ENCODE data around the gene SPATA24. TPM values are rescaled to one million over a fixed set of nuclear protein-coding genes. Genes with fewer than 3 reads are reported as not detected.
"Not testable (repeated sequence)": the region's sequence is repeated elsewhere in the genome, so short reads cannot be mapped to it uniquely, and the experiment has no call there.

The SPATA24 gene
- total RNA-seq, 1 donor from 2014 or later: 17.3 TPM

DNA sequence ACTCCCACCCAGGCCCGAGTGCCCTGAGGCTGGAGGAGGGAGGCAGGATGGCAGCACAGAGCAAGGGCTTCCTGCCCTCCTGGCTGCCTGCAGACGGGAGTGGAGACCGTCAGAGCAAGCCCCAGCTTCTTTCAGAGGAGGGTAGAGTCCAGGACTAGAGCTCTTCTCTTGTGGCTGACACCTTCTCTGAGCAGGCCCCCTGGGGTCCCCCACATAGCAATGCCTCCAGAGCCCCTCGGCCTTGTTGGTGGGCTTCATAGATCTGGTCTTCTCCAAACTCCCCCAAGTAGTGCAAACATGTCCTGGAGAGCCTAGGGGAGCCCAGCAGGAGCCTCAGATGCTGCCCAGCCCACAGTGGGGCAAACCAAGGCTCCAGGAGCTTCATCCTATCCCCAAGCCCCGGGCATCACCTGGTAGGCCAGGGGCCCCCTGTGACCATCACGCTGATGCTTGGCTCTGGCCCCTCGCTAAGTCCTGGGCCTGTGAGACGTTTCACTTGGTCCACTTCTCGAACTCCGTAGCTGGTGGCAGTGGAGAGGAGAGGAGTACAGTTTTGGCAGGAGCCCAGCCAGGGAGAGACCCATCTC, 16.2 kb downstream of the SPATA24 start:
- no peak for DNase-seq
- no peak for ATAC-seq
- intact Hi-C loops (cut with micrococcal nuclease): no loop called here

DNA sequence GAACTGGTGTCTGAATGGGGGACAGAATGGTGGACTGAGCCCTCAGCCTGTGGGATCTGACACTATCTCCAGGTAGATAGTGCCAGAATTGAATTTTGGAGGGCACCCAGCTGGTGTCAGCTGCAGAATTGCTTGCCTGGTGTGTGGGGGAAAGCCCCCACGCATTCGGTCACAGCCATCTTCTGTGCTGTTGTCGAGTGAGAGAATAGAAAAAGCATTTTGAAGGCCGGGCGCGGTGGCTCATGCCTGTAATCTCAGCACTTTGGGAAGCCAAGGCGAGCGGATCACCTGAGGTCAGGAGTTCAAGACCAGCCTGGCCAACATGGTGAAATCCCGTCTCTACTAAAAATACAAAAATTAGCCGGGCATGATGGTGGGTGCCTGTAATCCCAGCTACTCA, 16.9 kb downstream of the SPATA24 start:
- DNase-seq: peak; percentile 18
- ATAC-seq; intact Hi-C loops (cut with micrococcal nuclease): not testable (repeated sequence)

DNA sequence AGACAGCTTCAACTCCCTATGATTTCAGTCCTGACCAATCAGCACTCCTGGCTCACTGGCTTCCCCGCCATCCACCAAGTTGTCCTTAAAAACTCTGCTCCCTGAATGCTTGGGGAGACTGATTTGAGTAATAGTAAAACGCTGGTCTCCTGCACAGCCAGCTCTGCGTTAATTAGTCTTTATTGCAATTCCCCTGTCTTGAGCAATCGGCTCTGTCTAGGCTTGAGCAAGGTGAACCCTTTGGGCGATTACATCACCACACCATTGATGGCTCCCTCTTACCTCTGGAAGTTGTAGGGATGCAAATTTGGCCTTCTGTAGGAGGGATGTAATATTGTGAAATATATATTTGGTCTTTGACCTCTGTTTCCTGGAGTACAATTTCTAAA, 17.8 kb downstream of the SPATA24 start:
- intact Hi-C loops (cut with micrococcal nuclease): no loop called here
- ATAC-seq (no peak), DNase-seq (no peak)

DNA sequence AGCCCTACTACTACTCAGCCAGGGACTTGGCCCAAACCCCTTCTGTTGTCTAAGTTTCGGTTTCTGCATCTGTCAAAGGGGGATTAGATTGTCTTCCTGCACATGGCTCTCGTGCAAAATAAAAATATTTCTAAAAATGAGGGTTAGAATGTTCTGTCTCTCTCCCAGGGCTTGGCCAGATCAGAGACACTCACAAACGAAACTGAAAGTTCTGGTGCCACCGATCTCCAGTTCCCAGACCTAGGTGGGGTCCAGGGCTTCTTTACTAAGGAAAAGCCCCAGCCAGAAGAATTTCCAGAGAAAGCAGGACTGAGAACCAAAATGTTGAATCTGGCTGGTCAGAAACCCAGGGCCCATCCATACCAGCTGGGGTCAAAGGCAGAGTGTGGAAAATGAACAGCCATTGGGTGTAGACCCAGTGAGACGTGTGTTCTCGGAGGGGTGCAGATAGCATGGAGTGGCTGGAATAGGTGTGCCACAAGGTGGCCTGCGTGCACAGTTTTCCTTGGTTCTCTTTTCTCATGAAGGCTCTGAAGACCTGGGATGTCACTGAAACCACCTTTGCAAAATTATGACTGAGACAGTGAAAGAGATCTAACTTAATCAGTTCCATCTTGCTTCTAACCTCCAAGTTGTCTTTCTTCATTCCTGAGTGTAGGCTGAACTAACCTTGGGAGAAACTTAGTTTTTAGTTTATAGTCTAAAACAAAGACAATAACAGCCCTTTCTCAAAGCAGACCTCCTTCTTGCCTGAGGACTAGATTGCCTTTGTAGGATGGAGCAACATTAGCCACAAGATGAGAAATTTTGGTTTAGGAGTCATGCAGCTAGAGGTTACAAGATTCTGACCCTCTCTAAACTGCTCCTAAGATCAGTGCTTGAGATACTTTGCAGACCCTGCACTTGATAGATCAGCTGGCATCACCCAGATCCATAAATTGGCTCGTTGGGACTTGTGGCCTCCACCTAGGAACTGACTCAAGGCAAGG, 18.5 kb downstream of the SPATA24 start:
- peak; percentile 44 for DNase-seq
- ATAC-seq: peak; percentile 39
- intact Hi-C loops (cut with micrococcal nuclease): no loop called here

DNA sequence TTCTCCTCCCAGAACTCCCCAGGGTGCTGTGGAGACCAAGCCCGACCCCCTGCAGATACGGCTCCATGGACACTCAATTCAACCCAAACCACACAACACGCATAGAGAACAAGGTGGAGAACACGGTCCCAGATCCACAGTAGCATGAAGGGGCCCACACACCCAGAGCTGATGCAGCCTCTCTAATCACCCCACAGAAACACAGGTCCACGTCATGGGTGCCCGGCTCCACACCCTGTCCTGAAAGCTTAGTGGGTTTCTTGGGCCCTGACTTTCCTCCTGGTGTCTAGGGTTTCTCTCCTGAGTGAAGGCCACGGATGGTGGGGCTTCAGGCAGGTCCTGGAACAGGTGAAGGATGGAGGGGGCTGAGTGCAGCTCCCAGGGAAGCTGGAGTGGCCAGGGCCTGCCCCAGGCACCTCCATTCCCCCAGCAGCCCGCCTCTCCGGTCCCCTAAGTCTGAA, 19.3 kb downstream of the SPATA24 start:
- no peak for ATAC-seq
- intact Hi-C loops (cut with micrococcal nuclease): no loop called here
- peak; percentile 17 for DNase-seq

DNA sequence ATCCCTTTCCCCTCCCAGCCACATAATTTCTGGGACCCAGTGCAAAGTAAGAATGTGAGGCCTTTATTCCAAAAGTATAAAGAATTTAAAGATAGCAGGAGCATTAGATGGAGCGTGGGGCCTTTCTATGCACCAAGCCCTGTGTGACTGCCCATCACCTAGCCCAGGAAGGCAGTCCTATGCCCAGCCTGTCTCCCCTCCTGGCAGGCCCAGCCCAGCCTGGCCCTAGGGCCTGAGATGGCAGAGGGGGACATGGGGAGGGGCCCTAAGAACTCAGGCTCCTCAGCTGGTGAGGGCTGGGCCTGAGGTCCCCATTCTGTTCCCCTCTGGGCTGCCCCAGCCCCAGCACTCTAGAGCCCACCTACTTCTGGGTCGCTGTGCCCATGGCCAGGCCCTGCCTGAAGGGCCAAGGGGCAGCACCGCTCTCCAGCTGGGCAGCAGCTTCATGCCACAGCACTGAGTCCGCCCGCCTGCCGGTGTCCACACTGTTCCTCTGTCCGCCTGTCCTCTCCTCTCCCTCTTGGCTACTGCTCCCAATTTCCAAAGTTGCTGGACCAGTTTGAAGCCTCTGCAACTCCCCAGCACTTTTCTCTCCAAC, 19.8 kb downstream of the SPATA24 start:
- intact Hi-C loops (cut with micrococcal nuclease): no loop called here
- ATAC-seq: no peak
- DNase-seq: peak; percentile 29

DNA sequence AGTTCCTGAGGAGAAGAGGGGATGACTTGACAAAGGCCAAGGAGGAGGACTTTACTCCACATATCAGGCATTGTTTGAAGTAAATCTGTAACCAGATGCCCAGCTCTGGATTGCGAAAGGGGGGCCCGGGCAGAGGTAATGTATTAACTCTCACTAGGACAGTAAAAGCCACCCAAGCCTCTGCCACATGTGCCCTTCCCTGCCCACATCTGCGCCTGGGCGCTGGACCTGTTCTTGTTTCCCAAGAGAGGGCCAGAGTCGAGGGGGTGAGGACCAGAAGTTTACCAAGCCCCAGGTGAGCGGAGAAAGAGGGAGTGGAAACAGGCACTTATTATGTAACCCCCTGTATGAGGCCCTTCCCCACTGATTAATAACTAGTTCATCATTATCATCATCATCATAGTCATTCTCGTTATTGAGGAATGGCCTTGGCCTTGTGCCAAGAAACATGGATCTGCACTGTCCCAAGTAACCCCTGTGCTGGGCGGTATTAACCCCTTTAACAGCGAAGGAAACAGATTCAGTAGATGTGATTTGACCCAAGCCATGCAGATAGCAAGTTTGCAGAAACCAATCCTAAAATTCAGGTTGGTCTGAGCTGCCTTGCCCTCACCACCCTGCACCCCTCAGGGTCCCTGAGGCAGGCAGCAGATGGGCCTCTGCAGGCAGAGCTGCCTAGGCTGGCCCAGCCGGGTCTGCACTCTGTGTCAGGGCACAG, 20.5 kb downstream of the SPATA24 start, which contains the start of gene SLC23A1:
TSS of gene SLC23A1 (minus strand) at position 23 of the 718 bp plus-strand sequence. CDS start 44 bp downstream, outside the sequence.
- no peak for DNase-seq
- intact Hi-C loops (cut with micrococcal nuclease): no loop called here

DNA sequence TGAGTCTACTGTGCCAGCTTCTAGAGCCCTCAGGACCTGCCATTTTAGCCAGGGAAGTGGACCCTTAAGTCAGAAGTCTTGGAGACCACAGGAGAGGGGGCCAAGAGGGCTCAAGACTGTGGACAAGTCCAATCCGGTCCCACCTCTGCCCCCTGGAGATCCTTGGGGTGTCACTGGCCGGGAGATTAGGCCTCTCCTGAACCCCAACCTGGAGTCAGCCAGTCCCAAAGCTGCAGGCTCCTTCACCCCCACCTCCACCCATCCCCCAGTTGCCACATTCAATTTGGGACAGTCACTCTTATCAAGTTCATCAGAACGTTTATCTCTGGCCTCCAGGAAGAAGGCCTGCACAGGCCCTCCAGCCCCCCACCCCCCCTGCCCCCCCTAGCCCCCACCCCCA, 21.1 kb downstream of the SPATA24 start:
- ATAC-seq (no peak), DNase-seq (no peak)
- intact Hi-C loops (cut with micrococcal nuclease): no loop called here

More for the DNA sequence above, 20.5 kb downstream of the SPATA24 start, which contains the start of gene SLC23A1:
- ATAC-seq: no peak

DNA sequence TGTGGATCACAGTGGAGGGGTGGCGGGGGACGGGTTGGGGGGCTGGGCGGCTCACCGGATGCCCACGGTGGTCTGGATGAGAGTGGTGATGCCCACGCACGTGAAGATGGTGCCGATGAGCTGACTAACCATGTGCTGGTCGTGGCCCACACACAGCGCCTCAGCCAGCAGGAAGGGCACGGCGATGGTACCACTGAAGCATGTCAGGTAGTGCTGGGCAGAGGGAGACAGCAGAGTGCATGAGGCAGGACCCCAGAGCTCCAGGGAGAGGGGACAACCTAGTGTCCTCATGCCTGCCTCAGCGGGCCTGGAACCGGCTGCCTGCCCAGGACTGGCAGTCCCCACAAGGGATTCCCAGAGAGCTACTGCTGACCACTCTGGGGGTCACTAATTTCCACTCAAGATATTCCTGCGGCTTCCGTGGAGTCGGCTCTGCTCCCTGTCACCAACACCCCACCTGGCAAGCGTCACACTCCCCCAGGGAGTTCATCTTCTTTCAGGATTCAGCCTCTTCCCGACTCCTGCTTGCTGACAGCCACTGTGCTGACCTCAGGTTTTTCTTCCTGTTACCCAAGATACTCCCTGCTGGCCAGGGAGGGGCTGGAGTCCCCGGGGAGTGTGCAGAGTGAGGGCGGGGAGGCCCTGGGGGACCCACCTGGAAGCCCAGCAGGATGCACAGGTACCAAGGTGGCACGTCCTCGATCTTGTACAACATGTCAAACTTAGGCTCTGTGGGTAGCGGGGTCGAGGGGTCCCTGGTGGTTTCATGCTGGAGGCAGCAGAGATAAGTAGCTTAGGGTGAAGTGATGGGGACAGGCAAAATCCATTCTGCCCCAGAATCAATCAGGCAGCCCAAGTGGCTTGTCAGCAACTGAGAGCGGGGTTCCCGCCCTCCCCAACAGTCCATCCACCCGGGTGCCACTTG, 21.8 kb downstream of the SPATA24 start:
- intact Hi-C loops (cut with micrococcal nuclease): no loop called here
- ATAC-seq (no peak), DNase-seq (peak; percentile 17)

DNA sequence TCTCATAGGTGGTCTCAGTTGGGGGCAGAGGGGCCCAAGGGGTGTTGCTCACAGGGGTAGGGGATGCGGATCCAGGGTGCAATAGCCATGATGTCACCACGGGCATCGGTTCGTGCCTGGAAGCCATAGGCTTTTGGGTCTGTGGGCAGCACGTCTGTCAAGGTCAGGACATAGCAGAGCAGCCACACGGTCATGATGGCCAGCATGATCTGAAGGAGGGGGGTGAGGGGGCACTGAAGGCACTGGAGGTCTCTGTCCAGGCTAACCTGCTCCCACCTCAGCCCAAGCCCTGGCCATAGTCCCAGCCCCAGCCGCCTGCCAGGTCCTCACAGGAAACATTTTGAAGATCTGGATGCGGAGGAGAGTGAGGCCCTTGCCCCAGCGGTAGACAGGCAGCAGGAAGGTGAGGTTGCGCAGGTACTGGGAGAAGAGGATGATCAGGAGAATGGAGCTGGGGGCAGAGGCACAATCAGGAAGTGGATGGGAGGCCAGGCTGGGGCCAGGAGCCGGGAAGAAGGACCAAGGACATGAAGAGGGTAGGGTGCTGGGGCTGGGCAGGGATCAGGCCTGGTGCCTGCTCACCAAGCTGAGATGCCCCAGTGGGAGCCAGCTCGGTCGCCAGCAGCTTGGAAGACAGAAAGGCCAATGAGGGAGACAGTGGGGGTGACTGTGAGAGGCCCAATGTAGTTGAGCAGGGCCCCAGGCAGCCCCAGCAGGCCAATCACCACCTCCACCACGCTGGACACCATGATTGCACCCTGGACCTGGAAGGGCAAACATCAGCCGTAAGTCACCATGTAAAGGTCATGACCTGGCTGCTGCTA, 24.1 kb downstream of the SPATA24 start:
- no peak for DNase-seq
- intact Hi-C loops (cut with micrococcal nuclease): no loop called here
- ATAC-seq: no peak

DNA sequence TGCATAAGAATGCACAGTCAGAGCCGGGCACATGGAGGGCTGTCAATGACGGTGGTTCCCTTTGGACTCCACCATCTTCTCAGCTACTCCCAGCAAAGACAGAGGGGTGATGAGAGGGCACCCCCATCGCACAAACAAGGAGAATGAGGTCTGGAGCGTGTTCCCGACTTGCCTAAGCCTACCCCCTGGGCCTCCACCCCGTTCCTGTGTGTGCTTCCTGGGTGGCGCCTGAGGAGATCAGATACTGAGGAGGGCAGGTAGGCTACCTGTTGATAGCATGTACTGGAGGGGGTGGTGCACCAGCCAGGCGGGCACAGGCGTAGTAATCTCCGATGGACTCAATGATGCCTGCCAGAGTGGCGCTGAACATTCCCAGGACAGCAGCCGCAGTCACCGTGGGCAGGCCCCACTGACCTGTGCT, 24.9 kb downstream of the SPATA24 start:
- DNase-seq (no peak), ATAC-seq (no peak)
- intact Hi-C loops (cut with micrococcal nuclease): no loop called here

DNA sequence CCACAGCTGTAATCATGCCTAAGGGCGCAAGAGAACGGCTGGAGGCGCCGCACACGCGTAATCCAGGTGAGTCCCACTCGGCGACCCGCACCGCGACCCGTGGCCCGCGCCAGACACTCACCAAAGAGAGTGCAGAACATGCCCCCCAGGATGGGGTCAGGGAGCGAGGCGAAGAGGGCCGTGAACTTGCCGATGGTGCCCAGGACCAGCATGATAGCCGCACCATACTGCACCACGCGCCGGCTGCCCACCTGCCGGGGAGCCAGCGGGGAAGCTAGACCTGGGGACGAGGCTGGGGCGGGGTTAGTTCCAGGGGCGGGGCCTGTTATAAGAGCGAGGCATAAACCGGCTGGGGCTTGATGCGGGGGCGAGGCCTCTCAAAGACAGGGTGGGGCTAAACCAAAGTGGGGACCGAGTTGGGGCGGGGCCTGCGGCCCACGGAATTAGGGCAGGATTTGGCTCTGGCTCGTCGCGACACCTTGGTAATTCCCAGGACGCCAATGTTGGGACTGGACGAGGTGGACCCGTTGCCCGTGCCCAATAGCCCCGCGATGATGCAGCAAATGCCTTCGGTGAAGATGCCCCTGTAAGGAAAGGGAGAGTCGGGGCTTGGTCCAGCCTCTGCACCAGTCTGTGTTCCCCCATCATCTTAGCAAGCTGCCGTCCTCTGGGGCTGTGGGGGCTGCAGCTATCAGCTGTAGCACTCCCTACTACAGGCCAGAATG, 25.6 kb downstream of the SPATA24 start:
- ATAC-seq (no peak), DNase-seq (no peak)
- intact Hi-C loops (cut with micrococcal nuclease): no loop called here

DNA sequence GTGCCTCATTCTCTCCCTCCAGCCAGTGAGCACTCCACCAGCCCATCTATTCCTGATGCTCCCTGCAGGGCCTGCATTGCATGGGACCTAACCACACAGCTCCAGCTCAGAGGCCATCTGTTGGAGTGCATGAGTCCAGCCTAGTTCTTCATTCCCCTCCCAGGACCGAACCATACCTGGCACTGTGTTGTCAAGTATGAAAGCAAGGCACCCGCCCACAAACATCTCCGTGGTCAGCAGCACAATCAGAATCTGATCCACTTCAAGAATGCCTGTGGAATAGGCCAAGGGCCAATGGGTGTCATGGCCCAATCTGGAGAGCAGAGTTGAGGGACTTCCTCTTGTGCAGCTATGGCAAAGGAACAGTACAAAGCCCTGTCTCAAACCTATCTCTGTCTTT, 26.7 kb downstream of the SPATA24 start:
- intact Hi-C loops (cut with micrococcal nuclease): no loop called here
- DNase-seq (no peak), ATAC-seq (no peak)

DNA sequence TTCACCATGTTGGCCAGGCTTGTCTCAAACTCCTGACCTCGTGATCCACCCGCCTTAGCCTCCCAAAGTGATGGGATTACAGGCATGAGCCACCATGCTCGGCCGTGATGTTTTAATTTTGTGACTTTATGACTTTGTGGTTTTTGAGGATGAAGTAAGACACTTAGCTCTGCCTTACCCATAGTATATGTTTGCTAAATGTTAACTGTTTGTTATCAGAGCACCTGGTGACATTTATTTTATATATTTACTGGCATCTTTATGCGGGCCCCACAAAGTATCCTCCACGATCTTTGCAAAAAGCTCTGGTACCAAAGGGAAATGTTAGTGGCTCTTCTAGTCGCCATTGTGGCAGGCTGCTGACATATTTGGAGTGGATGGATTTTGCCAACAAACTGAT, 27.5 kb downstream of the SPATA24 start:
- ATAC-seq (no peak), DNase-seq (no peak)
- intact Hi-C loops (cut with micrococcal nuclease): no loop called here

DNA sequence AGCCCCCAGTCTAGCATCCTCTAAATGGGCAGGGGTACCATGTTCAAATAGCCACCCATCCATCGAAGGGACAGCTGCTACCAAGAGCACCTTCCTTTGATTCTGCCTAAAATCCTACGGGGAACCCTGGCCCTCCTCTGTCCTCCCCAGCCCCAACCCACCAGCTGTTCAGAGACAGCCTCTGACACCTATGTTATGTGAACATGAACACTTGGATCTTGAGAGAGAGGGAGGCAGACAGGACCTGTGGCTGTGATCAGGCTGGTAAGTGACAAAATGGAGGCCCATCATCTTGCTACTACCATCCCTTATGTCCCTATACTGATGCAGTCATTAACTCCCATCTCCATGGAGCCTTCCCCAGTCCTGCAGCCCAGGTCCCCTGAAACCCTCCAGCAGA, 29.0 kb downstream of the SPATA24 start:
- DNase-seq: no peak
- intact Hi-C loops (cut with micrococcal nuclease): no loop called here

DNA sequence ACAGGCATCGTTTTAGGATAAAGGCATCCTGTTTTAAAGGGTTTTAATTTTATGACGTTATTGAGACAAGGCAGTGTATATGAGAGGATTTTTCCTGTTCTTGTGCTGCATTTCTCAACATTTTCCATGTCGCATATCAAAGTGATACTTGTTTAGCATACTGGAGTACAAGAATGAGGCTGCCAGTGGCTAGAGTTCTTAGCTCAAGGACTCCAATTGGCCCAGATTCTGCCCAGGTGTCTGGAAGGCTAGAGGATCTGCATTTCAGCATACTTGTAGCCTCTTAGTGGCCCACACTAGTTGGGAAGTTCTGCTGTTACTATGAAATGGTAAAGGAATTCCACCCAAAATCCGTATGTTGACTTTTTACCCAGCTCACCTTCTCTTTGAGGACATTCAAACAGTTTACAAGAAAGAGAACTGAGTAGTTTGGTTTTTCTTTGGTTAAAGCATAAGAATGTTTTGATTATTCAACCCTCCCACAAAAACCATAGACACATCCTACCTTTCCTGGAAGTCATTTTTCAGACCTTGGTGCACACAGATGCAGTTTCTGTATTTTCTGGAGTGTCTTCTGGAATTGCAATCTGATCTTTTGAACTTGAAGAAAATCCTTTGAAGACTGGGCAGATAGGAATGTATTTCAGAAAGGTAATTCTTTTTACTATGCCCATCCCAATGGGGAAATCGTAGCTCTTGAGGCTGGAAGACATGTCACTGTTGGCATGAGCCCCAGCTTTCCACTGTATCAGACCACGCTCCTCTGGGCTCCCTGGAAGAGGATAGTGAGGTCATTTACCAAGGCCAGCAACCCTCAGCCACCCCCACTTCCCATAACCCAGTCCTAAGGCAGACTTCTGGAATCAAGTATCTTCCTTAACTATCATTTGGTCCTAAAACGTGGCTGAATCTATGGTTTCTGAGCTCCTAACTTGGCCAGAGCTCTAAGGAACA, 32.1 kb downstream of the SPATA24 start:
- no peak for DNase-seq
- intact Hi-C loops (cut with micrococcal nuclease): no loop called here
- ATAC-seq: peak; percentile 69

More for the DNA sequence above, 29.0 kb downstream of the SPATA24 start:
- ATAC-seq: no peak

Measured in left ventricle myocardium superior (tissue), 1 donor.